HCT116 (cell line): ENCODE measurements around the gene MME. TPM values are rescaled to one million over a fixed set of nuclear protein-coding genes. Genes with fewer than 3 reads are reported as not detected.

ENCODE experiments used
- ATAC-seq: fragments of 200-7000 bp; cut with Tn5 transposase; 2 replicates; pipeline ENCODE4 v1.9.1; 2020; ENCODE audit warnings: mild to moderate bottlenecking, moderate library complexity
- BruUV-seq: library from RNA; stranded (reverse); fragments of 400-500 nt; replicated peaks from 2 replicates; lab custom pipeline; 2021; lab: Mats Ljungman, UMichigan
- CTCF ChIA-PET: fragments of 300-600 bp; sonication (Branson Sonifier 250); formaldehyde crosslinking; loops from one replicate; lab custom pipeline; 2021; ENCODE audit warnings: antibody characterized with exemption; lab: Charles Lee
- POLR2A ChIA-PET: fragments of 300-600, 350-600 bp; sonication (Branson Sonifier 250); formaldehyde crosslinking; loops from one replicate; lab custom pipeline; 2021; ENCODE audit warnings: antibody characterized with exemption; lab: Charles Lee
- RAD21 ChIA-PET, 2 experiments: fragments of 300-600 bp; sonication (Branson Sonifier 250); formaldehyde crosslinking; loops; one replicate each; lab custom pipeline; 2023; ENCODE audit warnings: low total read pairs in 2 of 2; ENCODE audit not compliant: uncharacterized antibody in 2 of 2, unreplicated experiment in 2 of 2, low non-redundant PET in 1 of 2; lab: Charles Lee
- DNase-seq: peaks from one replicate; pipeline ENCODE4 v3.0.0-alpha.2; 2010; ENCODE audit warnings: low read depth, low spot score
- H2AFZ ChIP-seq: fragments of 200-600 bp; shearing (Covaris generic), sonication (generic); 2 replicates; pipeline ENCODE4 v1.6.1; 2017; ENCODE audit warnings: low read depth, mixed run types, mixed read lengths, antibody characterized with exemption, low read length; ENCODE audit not compliant: poor library complexity, severe bottlenecking
- H3K27ac ChIP-seq: 2 replicates; pipeline ENCODE4 v1.5.1; 2012; ENCODE audit warnings: low read depth, low read length
- H3K27me3 ChIP-seq: fragments of 200-600 bp; sonication (generic); 2 replicates; pipeline ENCODE4 v1.6.1; 2016; ENCODE audit warnings: mixed run types, low read length, mixed read lengths; ENCODE audit not compliant: insufficient read depth
- H3K36me3 ChIP-seq, 2 experiments: fragments of 200-500 bp in 1 of 2; fragments of 200-600 bp in 1 of 2; sonication (Bioruptor generic) in 1 of 2; sonication (generic) in 1 of 2; 2 replicates each; pipeline versions ENCODE4 v1.5.1 to v1.6.1; 2014 to 2016; ENCODE audit warnings: low read length in 2 of 2, inconsistent platforms in 1 of 2, mixed read lengths in 1 of 2, mixed run types in 1 of 2; ENCODE audit not compliant: insufficient read depth in 2 of 2, control insufficient read depth in 1 of 2
- H3K4me1 ChIP-seq, 2 experiments: fragments of 200-600 bp in 1 of 2; sonication (generic) in 1 of 2; 2 replicates each; pipeline versions ENCODE4 v1.5.1 to v1.6.1; 2012 to 2017; ENCODE audit warnings: low read length in 2 of 2, inconsistent platforms in 1 of 2, mild to moderate bottlenecking in 1 of 2, mixed read lengths in 1 of 2, mixed run types in 1 of 2, moderate library complexity in 1 of 2; ENCODE audit not compliant: insufficient read depth in 2 of 2, control insufficient read depth in 1 of 2
- H3K4me2 ChIP-seq: fragments of 200-600 bp; sonication (generic); 2 replicates; pipeline ENCODE4 v1.6.1; 2017; ENCODE audit warnings: mixed run types, low read length, mixed read lengths
- H3K4me3 ChIP-seq, 2 experiments: fragments of 200-600 bp in 1 of 2; sonication (generic) in 1 of 2; replicated peaks in 1 of 2; 2 replicates each; pipeline ENCODE4 v1.5.1; 2011 to 2016; ENCODE audit warnings: low read length in 2 of 2, control low read depth in 1 of 2, low read depth in 1 of 2, mild to moderate bottlenecking in 1 of 2, mixed read lengths in 1 of 2, mixed run types in 1 of 2
- H3K79me2 ChIP-seq: fragments of 200-600 bp; sonication (generic); 2 replicates; pipeline ENCODE4 v1.6.1; 2017; ENCODE audit warnings: mild to moderate bottlenecking, mixed run types, low read length, moderate library complexity, mixed read lengths; ENCODE audit not compliant: insufficient read depth
- H3K9ac ChIP-seq: fragments of 200-600 bp; sonication (generic); 2 replicates; pipeline ENCODE4 v1.6.1; 2016; ENCODE audit warnings: low read length, mixed read lengths
- H3K9me2 ChIP-seq: fragments of 200-600 bp; sonication (generic), shearing (Covaris generic); 2 replicates; pipeline ENCODE4 v1.6.1; 2017; ENCODE audit warnings: mixed run types, mild to moderate bottlenecking, moderate library complexity; ENCODE audit not compliant: insufficient read depth
- H3K9me3 ChIP-seq, 2 experiments: fragments of 200-500 bp in 1 of 2; fragments of 200-600 bp in 1 of 2; sonication (Bioruptor generic) in 1 of 2; sonication (generic) in 1 of 2; 2 replicates each; pipeline ENCODE4 v1.6.1; 2014 to 2017; ENCODE audit warnings: low read length in 2 of 2, mixed read lengths in 2 of 2, inconsistent platforms in 1 of 2, low read depth in 1 of 2, mild to moderate bottlenecking in 1 of 2, mixed run types in 1 of 2, moderate library complexity in 1 of 2; ENCODE audit not compliant: control insufficient read depth in 1 of 2, insufficient read depth in 1 of 2
- H4K20me1 ChIP-seq: fragments of 200-600 bp; sonication (generic), shearing (Covaris generic); 2 replicates; pipeline ENCODE4 v1.6.1; 2017; ENCODE audit warnings: mixed run types, mild to moderate bottlenecking, moderate library complexity; ENCODE audit not compliant: insufficient read depth
- EGR1 ChIP-seq: IDR thresholded peaks from 2 replicates; pipeline ENCODE4 v1.6.1; 2012; ENCODE audit warnings: low read depth
- ELF1 ChIP-seq: IDR thresholded peaks from 2 replicates; pipeline ENCODE4 v1.6.1; 2012; ENCODE audit warnings: low read depth, borderline replicate concordance
- EZH2 ChIP-seq: fragments of 200-600 bp; sonication (generic); IDR thresholded peaks from 2 replicates; pipeline ENCODE4 v1.6.1; 2017; ENCODE audit warnings: antibody characterized with exemption, mixed run types
- EZH2phosphoT487 ChIP-seq: fragments of 200-600 bp; IDR thresholded peaks from 2 replicates; pipeline ENCODE4 v1.6.1; 2018; ENCODE audit warnings: antibody characterized with exemption, borderline replicate concordance
- FOSL1 ChIP-seq: IDR thresholded peaks from 2 replicates; pipeline ENCODE4 v1.6.1; 2012; ENCODE audit warnings: low read depth
- MAX ChIP-seq: IDR thresholded peaks from 2 replicates; pipeline ENCODE4 v1.6.1; 2012
- POLR2A ChIP-seq: IDR thresholded peaks from 2 replicates; pipeline ENCODE4 v1.7.0; 2011; ENCODE audit warnings: borderline replicate concordance; ENCODE audit not compliant: insufficient read depth, insufficient read length; ENCODE audit errors: extremely low read depth
- POLR2AphosphoS5 ChIP-seq: IDR thresholded peaks from 2 replicates; pipeline ENCODE4 v1.6.1; 2011; ENCODE audit warnings: mild to moderate bottlenecking, low read depth, low read length, moderate library complexity
- RAD21 ChIP-seq: IDR thresholded peaks from 2 replicates; pipeline ENCODE4 v1.6.1; 2012; ENCODE audit warnings: low read depth, mild to moderate bottlenecking
- REST ChIP-seq: IDR thresholded peaks from 2 replicates; pipeline ENCODE4 v1.6.1; 2012; ENCODE audit warnings: low read depth
- SP1 ChIP-seq: IDR thresholded peaks from 2 replicates; pipeline ENCODE4 v1.6.1; 2012; ENCODE audit warnings: low read depth
- YY1 ChIP-seq: IDR thresholded peaks from 2 replicates; pipeline ENCODE4 v1.6.1; 2011; ENCODE audit warnings: low read length, low read depth, moderate library complexity, mild to moderate bottlenecking; ENCODE audit not compliant: insufficient replicate concordance; ENCODE audit errors: extremely low read depth
- ZFX ChIP-seq: fragments of 450-650 bp; IDR thresholded peaks from 2 replicates; pipeline ENCODE4 v1.6.1; 2017
- ZNF274 ChIP-seq: fragments of 200-500 bp; sonication (Bioruptor generic); IDR thresholded peaks from 2 replicates; pipeline ENCODE4 v1.6.1; 2014; ENCODE audit warnings: mild to moderate bottlenecking, low read depth, low read length, inconsistent platforms
- intact Hi-C: fragments of 100-400 bp; cut with micrococcal nuclease; formaldehyde crosslinking; loops from 2 replicates; pipeline ENCODE4 v1.10.0; 2022
- total RNA-seq: library from RNA; stranded (reverse); gene quantifications from one replicate; pipeline ENCODE4 v1.2.1, GENCODE V29; 2021; ENCODE audit not compliant: unreplicated experiment
- TF ChIP-seq, protein P1 (sequence below): IDR thresholded peaks from 2 replicates; pipeline ENCODE4 v1.6.1; 2011; ENCODE audit warnings: mild to moderate bottlenecking, low read length, moderate library complexity; ENCODE audit not compliant: insufficient replicate concordance; ENCODE audit errors: extremely low read depth

Gene MME
- total RNA-seq, 1 experiment from 2014 or later: 0.34 TPM

GRCh38 chr3:155034786-155035185 is 45.3 kb upstream of the MME start:
- no TSS peak for BruUV-seq
- ChIA-PET CTCF (no interaction called here), RAD21 (no interaction called here), POLR2A (no interaction called here)
- Histone ChIP-seq H3K27ac (no peak overlapping the region), H3K27me3 (no peaks in the 10 kb centered on the region), H3K9me3 (no peaks in the 10 kb centered on the region), H3K4me3 (no peak overlapping the region), H3K4me1 (no peaks in the 10 kb centered on the region), H2AFZ (no peak overlapping the region), H3K9ac (no peak overlapping the region), H3K9me2 (no peaks in the 10 kb centered on the region), H3K79me2 (no peaks in the 10 kb centered on the region), H3K36me3 (no peaks in the 10 kb centered on the region), H4K20me1 (no peaks in the 10 kb centered on the region), H3K4me2 (no peak overlapping the region)
- TF ChIP-seq EGR1 (no peak), POLR2A (no peak), EZH2phosphoT487 (no peak), RAD21 (no peak)
- intact Hi-C loops: no loop called here
- no peak for DNase-seq
- no peak for ATAC-seq

DNA sequence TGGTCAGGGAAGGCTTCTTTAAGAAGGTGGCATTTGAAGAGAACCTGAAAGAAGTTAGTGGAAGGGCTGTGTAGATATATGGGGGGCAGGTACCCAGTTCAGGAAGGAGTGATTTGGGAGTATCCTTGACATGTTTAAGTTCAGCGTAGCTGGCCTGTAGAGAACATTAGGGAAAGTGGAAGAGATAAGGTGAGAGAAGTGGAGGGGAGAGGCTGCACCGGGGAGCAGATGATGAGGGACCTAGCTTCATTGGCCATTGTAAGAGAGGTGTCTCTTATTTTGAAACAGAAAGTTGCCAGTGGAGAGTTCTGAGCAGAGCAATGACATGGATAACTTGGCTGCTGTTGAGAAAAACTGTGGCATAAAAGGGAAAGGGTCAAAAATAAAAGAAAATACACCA is 44.6 kb upstream of the MME start:
- ChIA-PET CTCF (no interaction called here), POLR2A (no interaction called here), RAD21 (no interaction called here)
- DNase-seq (no peak), ATAC-seq (no peak)
- intact Hi-C loops: no loop called here
- no peak overlapping the region for H3K4me3 ChIP-seq
- H3K4me2 ChIP-seq: no peak overlapping the region
- no peaks in the 10 kb centered on the region for H3K9me3 ChIP-seq
- no peaks in the 10 kb centered on the region for H3K79me2 ChIP-seq
- H3K27ac ChIP-seq: no peak overlapping the region
- no peak overlapping the region for H3K9ac ChIP-seq
- no peaks in the 10 kb centered on the region for H3K4me1 ChIP-seq
- no peaks in the 10 kb centered on the region for H3K9me2 ChIP-seq
- no peaks in the 10 kb centered on the region for H4K20me1 ChIP-seq
- no peak overlapping the region for H2AFZ ChIP-seq
- TF ChIP-seq, protein P1, sequence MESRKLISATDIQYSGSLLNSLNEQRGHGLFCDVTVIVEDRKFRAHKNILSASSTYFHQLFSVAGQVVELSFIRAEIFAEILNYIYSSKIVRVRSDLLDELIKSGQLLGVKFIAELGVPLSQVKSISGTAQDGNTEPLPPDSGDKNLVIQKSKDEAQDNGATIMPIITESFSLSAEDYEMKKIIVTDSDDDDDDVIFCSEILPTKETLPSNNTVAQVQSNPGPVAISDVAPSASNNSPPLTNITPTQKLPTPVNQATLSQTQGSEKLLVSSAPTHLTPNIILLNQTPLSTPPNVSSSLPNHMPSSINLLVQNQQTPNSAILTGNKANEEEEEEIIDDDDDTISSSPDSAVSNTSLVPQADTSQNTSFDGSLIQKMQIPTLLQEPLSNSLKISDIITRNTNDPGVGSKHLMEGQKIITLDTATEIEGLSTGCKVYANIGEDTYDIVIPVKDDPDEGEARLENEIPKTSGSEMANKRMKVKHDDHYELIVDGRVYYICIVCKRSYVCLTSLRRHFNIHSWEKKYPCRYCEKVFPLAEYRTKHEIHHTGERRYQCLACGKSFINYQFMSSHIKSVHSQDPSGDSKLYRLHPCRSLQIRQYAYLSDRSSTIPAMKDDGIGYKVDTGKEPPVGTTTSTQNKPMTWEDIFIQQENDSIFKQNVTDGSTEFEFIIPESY: no peak
- no peak for TF ChIP-seq MAX
- TF ChIP-seq EZH2: no peak
- TF ChIP-seq YY1: no peak
- no peak for TF ChIP-seq ELF1
- no peak for TF ChIP-seq ZNF274
- TF ChIP-seq SP1: no peak
- TF ChIP-seq ZFX: no peak
- no peak for TF ChIP-seq EGR1
- TF ChIP-seq POLR2AphosphoS5: no peak
- TF ChIP-seq FOSL1: no peak
- TF ChIP-seq REST: no peak
- H3K27me3 ChIP-seq: no peaks in the 10 kb centered on the region
- BruUV-seq: no TSS peak
- no peaks in the 10 kb centered on the region for H3K36me3 ChIP-seq
